Measurements from ENCODE around the gene RHBDD1. TPM values are rescaled to one million over a fixed set of nuclear protein-coding genes. Genes with fewer than 3 reads are reported as not detected.

The RHBDD1 gene
- total and polyA plus RNA-seq, 2 donors (not counting 3 experiments of a cell fraction or from before 2014, with no cell fraction given), result 6.8 to 19.4 TPM

GRCh38 chr2:226979004-226979403, 143.2 kb downstream of the RHBDD1 start:
- no peak overlapping the region for H3K4me2 ChIP-seq (ENCODE audit: insufficient read depth, low read length)
- TF ChIP-seq, protein P1, sequence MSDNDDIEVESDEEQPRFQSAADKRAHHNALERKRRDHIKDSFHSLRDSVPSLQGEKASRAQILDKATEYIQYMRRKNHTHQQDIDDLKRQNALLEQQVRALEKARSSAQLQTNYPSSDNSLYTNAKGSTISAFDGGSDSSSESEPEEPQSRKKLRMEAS (IDR thresholded peaks at IDR 0.05; ENCODE audit: insufficient read depth, insufficient read length), result no peak
- TF ChIP-seq MYC (IDR thresholded peaks at IDR 0.05; ENCODE audit: low read depth, low read length) (no peak), POLR2A (IDR thresholded peaks at IDR 0.05; ENCODE audit: low read depth, low read length) (no peak), GATA2 (IDR thresholded peaks at IDR 0.05; ENCODE audit: insufficient read depth, insufficient read length, low read depth, low read length) (no peak), FOS (IDR thresholded peaks at IDR 0.05; ENCODE audit: borderline replicate concordance, insufficient read depth, low read length) (no peak), EZH2 (IDR thresholded peaks at IDR 0.05; ENCODE audit: borderline replicate concordance, low read depth, low read length, severe bottlenecking) (no peak), JUN (IDR thresholded peaks at IDR 0.05; ENCODE audit: borderline replicate concordance, insufficient read depth, insufficient read length, low read depth) (no peak), POLR2AphosphoS5 (IDR thresholded peaks at IDR 0.05; ENCODE audit: insufficient read depth, low read depth, low read length) (no peak)
- TF ChIP-seq, protein P2, sequence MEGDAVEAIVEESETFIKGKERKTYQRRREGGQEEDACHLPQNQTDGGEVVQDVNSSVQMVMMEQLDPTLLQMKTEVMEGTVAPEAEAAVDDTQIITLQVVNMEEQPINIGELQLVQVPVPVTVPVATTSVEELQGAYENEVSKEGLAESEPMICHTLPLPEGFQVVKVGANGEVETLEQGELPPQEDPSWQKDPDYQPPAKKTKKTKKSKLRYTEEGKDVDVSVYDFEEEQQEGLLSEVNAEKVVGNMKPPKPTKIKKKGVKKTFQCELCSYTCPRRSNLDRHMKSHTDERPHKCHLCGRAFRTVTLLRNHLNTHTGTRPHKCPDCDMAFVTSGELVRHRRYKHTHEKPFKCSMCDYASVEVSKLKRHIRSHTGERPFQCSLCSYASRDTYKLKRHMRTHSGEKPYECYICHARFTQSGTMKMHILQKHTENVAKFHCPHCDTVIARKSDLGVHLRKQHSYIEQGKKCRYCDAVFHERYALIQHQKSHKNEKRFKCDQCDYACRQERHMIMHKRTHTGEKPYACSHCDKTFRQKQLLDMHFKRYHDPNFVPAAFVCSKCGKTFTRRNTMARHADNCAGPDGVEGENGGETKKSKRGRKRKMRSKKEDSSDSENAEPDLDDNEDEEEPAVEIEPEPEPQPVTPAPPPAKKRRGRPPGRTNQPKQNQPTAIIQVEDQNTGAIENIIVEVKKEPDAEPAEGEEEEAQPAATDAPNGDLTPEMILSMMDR (IDR thresholded peaks at IDR 0.05; ENCODE audit: extremely low read depth in 1 of 2, insufficient read depth in 1 of 2, low read depth in 1 of 2, low read length in 2 of 2), result no peak
- no peak overlapping the region for H2AFZ ChIP-seq (ENCODE audit: low read depth, low read length)
- no peaks in the 10 kb centered on the region for H4K20me1 ChIP-seq (replicated peaks; ENCODE audit: control insufficient read depth, extremely low read depth, insufficient read depth, low read length)
- no peak overlapping the region for H3K27ac ChIP-seq (ENCODE audit: insufficient read depth, low read depth, low read length)
- H3K9me3 ChIP-seq (replicated peaks; ENCODE audit: control insufficient read depth, insufficient read depth, low read length), result no peaks in the 10 kb centered on the region
- dilution Hi-C loops (cut with MboI; ENCODE audit: extremely low pct_ligation_motif_present, low sequenced_read_pairs), result no loop called here
- H3K9me1 ChIP-seq (replicated peaks; ENCODE audit: control insufficient read depth, extremely low read depth, insufficient read depth, low read length), result no peaks in the 10 kb centered on the region
- no peak overlapping the region for H3K9ac ChIP-seq (replicated peaks; ENCODE audit: extremely low read depth, insufficient read depth, low read length)
- no peaks in the 10 kb centered on the region for H3K4me1 ChIP-seq (ENCODE audit: control insufficient read depth, extremely low read depth, insufficient read depth, low read length)
- no peak for FAIRE-seq
- no peaks in the 10 kb centered on the region for H3K79me2 ChIP-seq (ENCODE audit: control insufficient read depth, insufficient read depth, low read length)
- intact Hi-C loops (cut with micrococcal nuclease), result no loop called here
- ChIA-PET POLR2A (no interaction called here), CTCF (interaction anchor here (1.8 kb wide), 1 partner anchor 1314 kb away, joined by 3 read pairs; no protein-coding TSS in a partner anchor)
- BruUV-seq (replicated peaks), result no TSS peak
- no peak for DNase-seq (ENCODE audit: low read depth, low spot score)
- H3K36me3 ChIP-seq (ENCODE audit: control insufficient read depth in 2 of 2, extremely low read depth in 1 of 2, insufficient read depth in 2 of 2, low read length in 2 of 2), result no peaks in the 10 kb centered on the region
- H3K27me3 ChIP-seq (ENCODE audit: control insufficient read depth in 2 of 2, insufficient read depth in 2 of 2, low read length in 2 of 2), result no peaks in the 10 kb centered on the region
- no peak overlapping the region for H3K4me3 ChIP-seq (replicated peaks in 1 of 3; ENCODE audit: insufficient read depth in 1 of 3, low read depth in 1 of 3, low read length in 3 of 3)
